Esophagus squamous epithelium (tissue), 5 donors: Measurements from ENCODE around the gene EFCAB7. TPM values are rescaled to one million over a fixed set of nuclear protein-coding genes. Genes with fewer than 3 reads are reported as not detected.
"Not testable (repeated sequence)": the region's sequence is repeated elsewhere in the genome, so short reads cannot be mapped to it uniquely, and the experiment has no call there.

Experiments
- DNase-seq: peaks from one replicate; lab custom pipeline; 2025; lab: John Stamatoyannopoulos, UW
- H3K27ac ChIP-seq, 4 donors: fragments of 200-600 bp; sonication (generic); one replicate each; pipeline ENCODE4 v1.5.1; 2016 to 2019; ENCODE audit warnings: mild to moderate bottlenecking in 1 of 4
- H3K27me3 ChIP-seq, 4 donors: fragments of 200-600 bp; sonication (generic); 1 replicate in 3 of 4; 2 replicates in 1 of 4; pipeline versions ENCODE4 v1.5.1 to v1.6.0; 2017 to 2021; ENCODE audit warnings: antibody characterized with exemption in 1 of 4
- H3K36me3 ChIP-seq, 3 donors: fragments of 200-600 bp; sonication (generic); one replicate each; pipeline ENCODE4 v1.5.1; 2016 to 2019
- H3K4me1 ChIP-seq, 3 donors: fragments of 200-600 bp; sonication (generic); one replicate each; pipeline ENCODE4 v1.5.1; 2017 to 2019
- H3K4me3 ChIP-seq, 4 donors: fragments of 200-600 bp; sonication (generic); 1 replicate in 3 of 4; 2 replicates in 1 of 4; pipeline ENCODE4 v1.5.1; 2016 to 2019; ENCODE audit warnings: mild to moderate bottlenecking in 2 of 4, moderate library complexity in 1 of 4
- H3K9me3 ChIP-seq, 3 donors: fragments of 200-600 bp; sonication (generic); one replicate each; pipeline ENCODE4 v1.5.1; 2016 to 2019
- CTCF ChIP-seq, 6 experiments: fragments of 450-650 bp in 4 of 6; fragments of 200-600 bp in 2 of 6; sonication (generic) in 2 of 6; IDR thresholded peaks; one replicate each; pipeline ENCODE4 v1.5.1; 2016 to 2019; ENCODE audit warnings: antibody characterized with exemption in 6 of 6, mild to moderate bottlenecking in 4 of 6, moderate library complexity in 4 of 6
- POLR2A ChIP-seq, 4 donors: fragments of 450-650 bp; IDR thresholded peaks; one replicate each; pipeline ENCODE4 v1.6.1; 2017; ENCODE audit warnings: antibody characterized with exemption in 4 of 4, mild to moderate bottlenecking in 4 of 4, moderate library complexity in 3 of 4
- WGBS, 2 donors: methylation state at CpG; one replicate each; pipeline ENCODE4 v1.1.5; 2018; 5-methylcytosine and 5-hydroxymethylcytosine counted together
- intact Hi-C: fragments of 100-400 bp; cut with DNase I; formaldehyde crosslinking; loops from one replicate; pipeline ENCODE4 v1.15.0; 2022
- total RNA-seq, 4 donors: library from RNA; depleted of rRNA; stranded (reverse); fragments of >200 nt; gene quantifications; one replicate each; pipeline ENCODE4 v1.1.0, GENCODE V29; 2016
- donor health status: DM: yes; HTN: yes; CAD: no.

The EFCAB7 gene
- total RNA-seq, 4 donors from 2014 or later: 1.1 to 4.2 (median 2.7) TPM

GRCh38 chr1:63559357-63559756, 36.0 kb downstream of the EFCAB7 start:
- no peaks in the 10 kb centered on the region for H3K27me3 ChIP-seq
- H3K4me3 ChIP-seq: no peak overlapping the region
- no peaks in the 10 kb centered on the region for H3K4me1 ChIP-seq
- 93 to 94% methylated on average over 2 of the region's 2 CpGs for WGBS, 2 donors
- intact Hi-C loops: no loop called here
- H3K9me3 ChIP-seq: no peaks in the 10 kb centered on the region
- peaks cover 0 to 1% (median 0%) of the 10 kb centered on the region in 3 donors for H3K36me3 ChIP-seq
- TF ChIP-seq POLR2A (IDR thresholded peaks at IDR 0.05) (no peak), CTCF (IDR thresholded peaks at IDR 0.05) (no peak)
- H3K27ac ChIP-seq: no peak overlapping the region
- no peak for DNase-seq

GRCh38 chr1:63563745-63564144, 40.4 kb downstream of the EFCAB7 start:
- TF ChIP-seq CTCF (IDR thresholded peaks at IDR 0.05) (no peak), POLR2A (IDR thresholded peaks at IDR 0.05) (no peak)
- intact Hi-C loops: no loop called here
- no peaks in the 10 kb centered on the region for H3K36me3 ChIP-seq
- H3K4me1 ChIP-seq: no peaks in the 10 kb centered on the region
- no peak overlapping the region for H3K27ac ChIP-seq
- no peak for DNase-seq
- no peaks in the 10 kb centered on the region for H3K27me3 ChIP-seq
- no peak overlapping the region for H3K4me3 ChIP-seq
- H3K9me3 ChIP-seq: no peaks in the 10 kb centered on the region

GRCh38 chr1:63569068-63569467, 45.7 kb downstream of the EFCAB7 start:
- DNase-seq: no peak
- no peak for TF ChIP-seq POLR2A (IDR thresholded peaks at IDR 0.05)
- TF ChIP-seq CTCF (IDR thresholded peaks at IDR 0.05): no peak
- no peaks in the 10 kb centered on the region for H3K27me3 ChIP-seq
- no peak overlapping the region for H3K27ac ChIP-seq
- intact Hi-C loops: no loop called here
- no peak overlapping the region for H3K4me3 ChIP-seq
- WGBS, 2 donors: 82 to 89% methylated on average over 4 of the region's 4 CpGs
- no peaks in the 10 kb centered on the region for H3K36me3 ChIP-seq
- H3K4me1 ChIP-seq: no peaks in the 10 kb centered on the region
- no peaks in the 10 kb centered on the region for H3K9me3 ChIP-seq

- H3K9me3 ChIP-seq: no peaks in the 10 kb centered on the region
- no peak for DNase-seq
- no peaks in the 10 kb centered on the region for H3K27me3 ChIP-seq
- H3K27ac ChIP-seq: no peak overlapping the region
- TF ChIP-seq POLR2A (IDR thresholded peaks at IDR 0.05) (no peak), CTCF (IDR thresholded peaks at IDR 0.05) (no peak)
- no peak overlapping the region for H3K4me3 ChIP-seq
- intact Hi-C loops: loop anchor here (5.0 kb wide), 1 partner anchor 678 kb away; no protein-coding TSS in a partner anchor
- WGBS, 2 donors: 76 to 83% methylated on average over 3 of the region's 3 CpGs
- H3K4me1 ChIP-seq: no peaks in the 10 kb centered on the region
- H3K36me3 ChIP-seq: no peaks in the 10 kb centered on the region
Observed at GRCh38 chr1:63569640-63570316, 46.5 kb downstream of the EFCAB7 start.

GRCh38 chr1:63572686-63573085, 49.4 kb downstream of the EFCAB7 start:
- H3K36me3 ChIP-seq, DNase-seq, H3K9me3 ChIP-seq, H3K27me3 ChIP-seq, H3K4me3 ChIP-seq, H3K4me1 ChIP-seq, H3K27ac ChIP-seq: not testable (repeated sequence)
- intact Hi-C loops: loop anchor here (5.0 kb wide), 1 partner anchor 675 kb away; no protein-coding TSS in a partner anchor
- WGBS, 2 donors: 90% methylated on average over 8 of the region's 8 CpGs

GRCh38 chr1:63574203-63574796, 51.0 kb downstream of the EFCAB7 start:
- H3K4me3 ChIP-seq, H3K27me3 ChIP-seq, H3K27ac ChIP-seq, H3K36me3 ChIP-seq, DNase-seq, H3K9me3 ChIP-seq, H3K4me1 ChIP-seq: not testable (repeated sequence)
- 82 to 91% methylated on average over 2 of the region's 2 CpGs for WGBS, 2 donors
- intact Hi-C loops: loop anchor here (5.0 kb wide), 1 partner anchor 673 kb away; no protein-coding TSS in a partner anchor
